Rectal smooth muscle tissue (tissue), 1 donor: ENCODE data around the gene GPC6.

Source experiments
- H3K27ac ChIP-seq: one replicate; pipeline ENCODE4 v1.7.0; 2013; ENCODE audit warnings: low read depth, low read length, inconsistent platforms
- H3K27me3 ChIP-seq: one replicate; pipeline ENCODE4 v1.7.0; 2013; ENCODE audit warnings: low read length; ENCODE audit not compliant: control insufficient read depth, insufficient read depth
- H3K36me3 ChIP-seq: one replicate; pipeline ENCODE4 v1.7.0; 2013; ENCODE audit warnings: low read length; ENCODE audit not compliant: control insufficient read depth, insufficient read depth
- H3K4me1 ChIP-seq: one replicate; pipeline ENCODE4 v1.7.0; 2013; ENCODE audit warnings: low read length; ENCODE audit not compliant: control insufficient read depth, insufficient read depth
- H3K4me3 ChIP-seq: one replicate; pipeline ENCODE4 v1.7.0; 2013; ENCODE audit warnings: low read length
- H3K9ac ChIP-seq: one replicate; pipeline ENCODE4 v1.7.0; 2013; ENCODE audit warnings: low read length

The GPC6 gene

GRCh38 chr13:94346261-94347019 lies 1119.8 kb downstream of the GPC6 start:
- H3K4me3 ChIP-seq: no peak overlapping the region

GRCh38 chr13:94351292-94351990 lies 1124.8 kb downstream of the GPC6 start:
- Histone ChIP-seq H3K4me1 (no peaks in the 10 kb centered on the region), H3K9ac (no peak overlapping the region), H3K4me3 (no peak overlapping the region), H3K27ac (no peak overlapping the region), H3K36me3 (no peaks in the 10 kb centered on the region), H3K27me3 (no peaks in the 10 kb centered on the region)

More at GRCh38 chr13:94346261-94347019, 1119.8 kb downstream of the GPC6 start:
- Histone ChIP-seq H3K27me3 (no peaks in the 10 kb centered on the region), H3K4me1 (peaks cover 8% of the 10 kb centered on the region), H3K9ac (no peak overlapping the region), H3K36me3 (no peaks in the 10 kb centered on the region), H3K27ac (no peak overlapping the region)

- no peaks in the 10 kb centered on the region for H3K27me3 ChIP-seq
- H3K9ac ChIP-seq: no peak overlapping the region
- H3K4me3 ChIP-seq: no peak overlapping the region
- no peak overlapping the region for H3K27ac ChIP-seq
- no peaks in the 10 kb centered on the region for H3K36me3 ChIP-seq
- no peaks in the 10 kb centered on the region for H3K4me1 ChIP-seq
Observed at GRCh38 chr13:94352057-94352456, 1125.5 kb downstream of the GPC6 start.

GRCh38 chr13:94353167-94353710 lies 1126.6 kb downstream of the GPC6 start:
- no peak overlapping the region for H3K4me3 ChIP-seq
- H3K9ac ChIP-seq: no peak overlapping the region
- H3K27ac ChIP-seq: no peak overlapping the region
- no peaks in the 10 kb centered on the region for H3K27me3 ChIP-seq
- H3K4me1 ChIP-seq: no peaks in the 10 kb centered on the region
- H3K36me3 ChIP-seq: no peaks in the 10 kb centered on the region

GRCh38 chr13:94359875-94360274 lies 1133.3 kb downstream of the GPC6 start:
- Histone ChIP-seq H3K27me3 (no peaks in the 10 kb centered on the region), H3K9ac (no peak overlapping the region), H3K4me3 (no peak overlapping the region), H3K36me3 (no peaks in the 10 kb centered on the region), H3K27ac (no peak overlapping the region), H3K4me1 (no peaks in the 10 kb centered on the region)

- Histone ChIP-seq H3K36me3 (no peaks in the 10 kb centered on the region), H3K27me3 (no peaks in the 10 kb centered on the region), H3K4me3 (no peak overlapping the region), H3K27ac (no peak overlapping the region), H3K9ac (no peak overlapping the region), H3K4me1 (no peaks in the 10 kb centered on the region)
Observed at GRCh38 chr13:94362411-94362909, 1135.9 kb downstream of the GPC6 start.

GRCh38 chr13:94366677-94367076 lies 1140.1 kb downstream of the GPC6 start:
- no peak overlapping the region for H3K27ac ChIP-seq
- H3K27me3 ChIP-seq: no peaks in the 10 kb centered on the region
- H3K4me1 ChIP-seq: no peaks in the 10 kb centered on the region
- no peak overlapping the region for H3K9ac ChIP-seq
- H3K4me3 ChIP-seq: no peak overlapping the region
- H3K36me3 ChIP-seq: no peaks in the 10 kb centered on the region

- H3K9ac ChIP-seq: no peak overlapping the region
- no peaks in the 10 kb centered on the region for H3K36me3 ChIP-seq
- H3K4me3 ChIP-seq: no peak overlapping the region
- H3K27ac ChIP-seq: no peak overlapping the region
- no peaks in the 10 kb centered on the region for H3K27me3 ChIP-seq
- no peaks in the 10 kb centered on the region for H3K4me1 ChIP-seq
Observed at GRCh38 chr13:94369972-94370436, 1143.4 kb downstream of the GPC6 start.

- H3K27ac ChIP-seq: no peak overlapping the region
- H3K27me3 ChIP-seq: no peaks in the 10 kb centered on the region
- no peak overlapping the region for H3K9ac ChIP-seq
- H3K36me3 ChIP-seq: no peaks in the 10 kb centered on the region
- no peaks in the 10 kb centered on the region for H3K4me1 ChIP-seq
- no peak overlapping the region for H3K4me3 ChIP-seq
Observed at GRCh38 chr13:94371855-94372254, 1145.2 kb downstream of the GPC6 start.

GRCh38 chr13:94382517-94382916 lies 1155.9 kb downstream of the GPC6 start:
- Histone ChIP-seq H3K9ac (no peak overlapping the region), H3K36me3 (no peaks in the 10 kb centered on the region), H3K4me3 (no peak overlapping the region), H3K4me1 (no peaks in the 10 kb centered on the region), H3K27ac (no peak overlapping the region), H3K27me3 (no peaks in the 10 kb centered on the region)

- Histone ChIP-seq H3K27me3 (no peaks in the 10 kb centered on the region), H3K36me3 (no peaks in the 10 kb centered on the region), H3K4me1 (no peaks in the 10 kb centered on the region), H3K27ac (no peak overlapping the region), H3K9ac (no peak overlapping the region), H3K4me3 (no peak overlapping the region)
Observed at GRCh38 chr13:94382960-94383359, 1156.4 kb downstream of the GPC6 start.

- Histone ChIP-seq H3K4me1 (no peaks in the 10 kb centered on the region), H3K27me3 (no peaks in the 10 kb centered on the region), H3K36me3 (no peaks in the 10 kb centered on the region), H3K27ac (no peak overlapping the region), H3K4me3 (no peak overlapping the region), H3K9ac (no peak overlapping the region)
Observed at GRCh38 chr13:94384231-94384905, 1157.8 kb downstream of the GPC6 start.
